HG03354 (cell line): ENCODE measurements around the gene KRT36.

Experiments used
- ATAC-seq: cut with Tn5 transposase; IDR thresholded peaks from one replicate; pipeline ENCODE4 v1.9.1; 2021; ENCODE audit warnings: mild to moderate bottlenecking; ENCODE audit not compliant: unreplicated experiment, poor library complexity, severe bottlenecking

The KRT36 gene

GRCh38 chr17:41483531-41483930 lies 6.2 kb downstream of the KRT36 start:
- no peak for ATAC-seq

- ATAC-seq = no peak
These were observed 8.7 kb downstream of the KRT36 start, which contains the start of gene KRT35 for GRCh38 chr17:41481036-41481435. TSS of gene KRT35 (minus strand) at chr17:41481151. CDS start at chr17:41481097, 54 bp downstream.

- no peak for ATAC-seq
These were observed 9.1 kb downstream of the KRT36 start for GRCh38 chr17:41480581-41480980.

- ATAC-seq = no peak
These were observed 9.6 kb downstream of the KRT36 start for GRCh38 chr17:41480136-41480535.

- ATAC-seq = no peak
These were observed 11.5 kb downstream of the KRT36 start for GRCh38 chr17:41478237-41478636.

- ATAC-seq = no peak
These were observed 12.6 kb downstream of the KRT36 start for GRCh38 chr17:41476866-41477815.

DNA sequence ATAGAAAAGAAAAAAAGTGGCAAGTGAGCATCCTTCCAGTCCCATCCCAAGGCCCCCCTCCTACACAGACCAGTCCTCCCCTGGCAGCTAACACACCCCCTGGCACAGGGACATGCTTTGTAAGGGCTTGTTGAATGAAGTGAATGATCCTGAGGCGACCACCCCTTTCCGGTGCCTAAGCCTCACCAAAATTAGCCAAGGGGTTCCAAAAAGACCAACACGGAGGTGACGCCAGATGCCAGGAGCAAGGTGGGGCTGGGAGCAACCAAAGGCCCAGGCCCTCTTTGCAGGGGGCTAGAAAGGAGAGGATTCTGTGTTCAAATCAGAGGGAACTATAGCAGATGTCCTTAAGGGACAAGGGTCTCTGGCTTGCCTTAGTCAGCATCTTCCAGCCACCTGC lies 14.3 kb downstream of the KRT36 start:
- no peak for ATAC-seq

DNA sequence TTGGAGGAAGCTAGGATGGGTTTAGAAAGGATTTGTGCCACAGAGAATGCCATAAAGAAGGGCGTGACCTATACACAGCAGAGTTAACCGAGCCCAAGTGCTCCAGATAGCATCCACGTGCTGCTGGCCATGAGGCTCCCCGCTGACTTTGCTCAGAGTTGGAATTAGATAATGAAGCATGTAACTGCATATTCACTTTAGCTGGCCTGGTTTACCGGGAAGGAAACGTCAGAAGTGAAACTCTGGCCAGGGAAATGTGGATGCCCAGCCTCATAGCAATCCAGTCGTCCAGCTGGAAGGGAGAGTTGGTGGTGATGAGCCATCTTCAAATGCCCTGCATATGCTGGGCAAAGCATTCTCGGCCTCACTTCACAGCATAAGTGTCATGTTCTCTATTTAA lies 14.8 kb downstream of the KRT36 start:
- ATAC-seq = no peak

- ATAC-seq = no peak
These were observed 21.4 kb downstream of the KRT36 start for GRCh38 chr17:41468346-41468745.

DNA sequence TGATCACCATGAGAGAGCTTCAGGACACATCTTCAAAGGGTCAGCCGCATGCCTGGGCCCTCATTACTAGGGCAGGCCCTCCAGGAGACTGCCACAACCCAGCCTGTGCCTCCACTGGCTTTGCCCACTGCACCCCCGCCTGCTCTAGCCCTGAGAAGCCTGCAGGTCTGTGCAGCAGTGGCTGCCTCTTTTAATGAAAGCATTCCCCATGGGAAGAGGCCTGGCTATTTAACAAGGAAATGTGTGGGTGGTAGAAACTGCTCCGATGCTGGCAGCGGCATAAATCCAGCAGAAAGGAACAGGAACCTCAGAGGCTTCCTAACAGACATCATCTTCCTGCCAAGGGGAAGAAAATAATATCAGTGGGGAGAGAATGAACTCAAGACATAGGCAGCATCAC lies 22.1 kb downstream of the KRT36 start:
- ATAC-seq = no peak

- no peak for ATAC-seq
These were observed 22.7 kb downstream of the KRT36 start, which contains the start of gene KRT32 for GRCh38 chr17:41466988-41467387. TSS of gene KRT32 (minus strand) at chr17:41467386. CDS start at chr17:41467325, 61 bp downstream.

DNA sequence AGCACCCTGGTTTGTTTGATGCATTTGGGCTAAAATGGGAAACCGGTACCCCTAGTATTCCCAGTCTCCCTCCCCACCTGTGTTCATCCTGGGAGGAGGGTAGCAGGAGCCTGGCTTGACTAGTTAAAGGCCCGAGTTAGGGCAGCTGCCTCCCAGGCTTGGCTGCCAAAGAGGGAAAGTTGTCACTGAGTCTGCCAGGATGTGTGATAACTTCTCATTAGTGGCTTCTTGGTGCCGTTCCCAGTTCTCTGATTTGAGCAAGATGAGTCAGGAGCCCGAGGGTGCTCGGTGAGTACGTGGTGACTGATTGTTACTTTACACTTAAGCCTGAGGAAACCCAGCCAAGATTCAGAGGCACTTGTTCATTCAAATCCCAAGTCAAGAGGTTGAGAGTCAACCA lies 25.0 kb downstream of the KRT36 start:
- no peak for ATAC-seq

DNA sequence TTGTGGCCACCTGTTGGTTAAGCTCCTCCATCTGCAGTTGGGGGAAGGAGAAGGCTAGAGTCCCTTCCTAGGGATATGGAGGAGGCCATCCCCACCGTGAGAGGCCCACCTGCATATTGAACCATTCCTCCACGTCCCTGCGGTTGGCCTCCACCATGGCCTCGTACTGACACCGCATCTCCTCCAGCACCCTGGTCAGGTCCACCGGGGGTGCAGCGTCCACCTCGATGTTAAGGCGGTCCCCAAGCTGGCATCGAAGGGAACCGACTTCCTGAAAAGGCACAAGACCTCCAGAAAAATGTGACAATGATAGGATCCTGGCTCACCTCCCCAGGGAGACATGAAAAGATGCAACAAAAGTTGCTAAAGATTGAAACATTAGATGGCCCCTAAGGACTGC lies 25.5 kb downstream of the KRT36 start:
- ATAC-seq = no peak

DNA sequence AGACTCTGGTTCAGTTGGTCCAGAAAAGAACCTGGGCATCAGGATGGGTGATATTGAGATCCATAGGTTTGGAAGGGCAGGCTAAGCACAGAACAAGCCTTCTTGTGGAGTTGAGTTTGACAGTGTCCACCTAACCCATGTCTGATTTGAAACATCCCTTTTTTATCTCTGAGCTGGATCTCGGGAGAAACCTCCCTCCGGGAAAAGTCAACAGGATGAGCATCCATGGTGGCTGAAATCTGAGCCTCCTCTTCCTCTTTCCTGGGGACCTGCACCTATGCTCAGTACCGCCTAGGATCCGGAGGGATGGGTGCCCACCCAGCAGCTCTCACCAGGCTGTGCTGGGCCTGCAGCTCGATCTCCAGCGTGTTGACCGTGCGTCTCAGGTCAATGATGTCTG lies 26.0 kb downstream of the KRT36 start:
- ATAC-seq = no peak

DNA sequence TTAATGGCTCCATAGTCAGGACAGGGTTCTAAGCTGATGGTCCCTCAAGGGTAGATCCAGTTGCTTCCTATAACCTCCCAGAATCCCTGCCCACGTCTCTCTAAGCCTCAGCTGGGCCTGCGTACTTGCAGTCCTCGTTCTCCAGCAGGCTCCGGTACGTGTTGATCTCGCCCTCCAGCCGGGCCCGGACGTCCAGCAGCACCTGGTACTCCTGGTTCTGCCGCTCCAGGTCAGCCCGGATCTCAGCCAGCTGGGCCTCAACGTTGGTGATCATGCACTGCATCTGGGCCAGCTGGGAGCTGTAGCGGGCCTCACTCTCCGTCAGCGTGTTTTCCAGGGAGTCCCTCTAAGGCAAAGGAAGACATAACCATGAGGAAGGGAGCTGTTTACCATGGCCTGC lies 27.0 kb downstream of the KRT36 start:
- ATAC-seq = no peak

DNA sequence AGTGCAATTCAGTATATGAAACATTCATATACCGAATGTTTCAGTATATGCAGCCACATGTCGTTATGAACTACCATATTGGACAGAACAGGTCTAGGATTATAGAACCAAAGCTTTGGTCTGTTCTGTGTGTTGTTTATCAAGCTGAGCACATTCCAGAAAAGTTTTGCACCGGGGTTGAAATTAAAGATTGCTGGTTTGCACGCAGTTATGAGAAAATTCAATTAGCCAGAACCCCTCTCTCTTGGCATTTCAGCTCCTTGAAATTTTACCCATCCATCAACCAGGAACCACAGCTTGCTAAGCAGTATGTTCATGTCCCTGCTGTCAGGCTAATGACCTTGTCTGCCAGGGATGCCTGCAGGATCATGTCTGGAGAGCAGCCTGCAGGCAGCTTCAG lies 32.0 kb downstream of the KRT36 start:
- no peak for ATAC-seq

DNA sequence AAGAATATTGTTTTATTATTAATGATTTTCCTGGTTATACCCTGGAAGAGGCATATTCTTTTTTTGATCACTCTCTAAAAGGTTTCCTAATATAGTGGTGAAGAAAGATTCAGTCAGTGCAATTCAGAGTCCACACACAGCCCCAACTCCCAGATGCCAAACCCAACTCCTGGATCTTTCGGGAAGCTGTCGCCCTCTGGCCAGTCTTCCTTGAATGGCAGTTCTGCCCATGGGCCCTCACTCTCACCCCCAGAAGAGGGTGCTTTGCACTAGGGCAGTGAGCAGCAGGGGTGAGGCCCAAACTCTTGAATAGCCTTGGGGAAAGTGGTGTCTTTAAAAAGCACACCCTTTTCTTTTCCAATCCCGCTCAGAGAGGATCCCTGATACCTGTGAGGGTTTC lies 33.5 kb downstream of the KRT36 start:
- no peak for ATAC-seq

- no peak for ATAC-seq
These were observed 34.5 kb downstream of the KRT36 start for GRCh38 chr17:41455236-41455635.

DNA sequence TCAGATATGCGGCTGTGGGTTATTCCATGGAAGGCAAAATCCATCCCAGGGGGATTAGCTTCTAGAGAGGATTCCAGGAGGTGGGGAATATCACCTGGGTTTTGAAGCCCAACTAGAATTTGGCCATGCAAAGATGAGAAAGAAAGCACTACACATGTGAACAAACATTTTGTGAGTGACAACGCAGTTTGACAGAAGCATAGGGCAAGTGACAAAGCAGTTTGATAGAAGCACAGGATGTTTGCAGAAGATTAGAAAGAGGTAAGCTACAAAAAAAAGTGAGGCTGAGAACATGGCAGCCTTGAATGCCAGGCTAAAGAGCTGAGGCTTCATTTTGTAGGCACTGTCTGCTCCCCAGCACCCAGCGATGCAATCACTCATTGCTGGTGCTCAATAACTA lies 36.6 kb downstream of the KRT36 start:
- ATAC-seq = no peak

- no peak for ATAC-seq
These were observed 37.4 kb downstream of the KRT36 start for GRCh38 chr17:41452281-41452680.

- ATAC-seq = no peak
These were observed 38.5 kb downstream of the KRT36 start for GRCh38 chr17:41451154-41451728.
